Measurements from ENCODE around the gene ZNF200. TPM values are rescaled to one million over a fixed set of nuclear protein-coding genes. Genes with fewer than 3 reads are reported as not detected.

ZNF200 gene
- polyA plus RNA-seq, 3 donors from 2014 or later = 6.2 to 14.5 (median 9.8) TPM

- no peaks in the 10 kb centered on the region for H3K36me3 Mint-ChIP-seq
- no peak overlapping the region for H3K27ac Mint-ChIP-seq
- peaks cover 32 to 68% (median 58%) of the 10 kb centered on the region in 3 donors for H3K27me3 Mint-ChIP-seq (ENCODE audit: low read depth in 3 of 3)
- H3K4me1 Mint-ChIP-seq = peaks cover 36 to 37% of the 10 kb centered on the region in 2 donors
- peak overlapping the region in 1 of 5 donors; percentile 43 for H3K4me3 Mint-ChIP-seq
- no peaks in the 10 kb centered on the region for H3K9me3 Mint-ChIP-seq
- no peak for DNase-seq
These were observed 60.3 kb downstream of the ZNF200 start for GRCh38 chr16:3174618-3175148.

GRCh38 chr16:3173892-3174617, 60.9 kb downstream of the ZNF200 start:
- peaks cover 32 to 70% (median 57%) of the 10 kb centered on the region in 3 donors for H3K27me3 Mint-ChIP-seq (ENCODE audit: low read depth in 3 of 3)
- no peak for DNase-seq
- H3K9me3 Mint-ChIP-seq = no peaks in the 10 kb centered on the region
- peak overlapping the region in 4 of 5 donors; percentile 31 to 68 (median 47) for H3K4me3 Mint-ChIP-seq
- peak overlapping the region in 1 of 6 donors; percentile 78 for H3K27ac Mint-ChIP-seq
- peaks cover 36 to 37% of the 10 kb centered on the region in 2 donors for H3K4me1 Mint-ChIP-seq
- no peaks in the 10 kb centered on the region for H3K36me3 Mint-ChIP-seq

Other genes starting within 250 kb of the ZNF200 start
- not detected for gene CLDN9, start 222.2 kb downstream of the ZNF200 start, polyA plus RNA-seq
- not detected for gene CLDN6, start 217.0 kb downstream of the ZNF200 start, polyA plus RNA-seq
- gene TNFRSF12A, start 214.8 kb downstream of the ZNF200 start, polyA plus RNA-seq = 1 to 10 TPM; 1.2 to 1.4 (median 1.4) TPM
- gene HCFC1R1, start 211.2 kb downstream of the ZNF200 start, polyA plus RNA-seq = 10 to 100 TPM; 17.2 to 37.3 (median 21.5) TPM
- 10 to 100 TPM; 40.1 to 45.4 (median 42.1) TPM for gene THOC6, start 211.1 kb downstream of the ZNF200 start, polyA plus RNA-seq
- gene BICDL2, start 198.2 kb downstream of the ZNF200 start, polyA plus RNA-seq = not detected
- 1 to 10 TPM in 1 of 3 donors, under 1 TPM in 2; 0.19 to 2.2 (median 0.73) TPM for gene MMP25, start 188.6 kb downstream of the ZNF200 start, polyA plus RNA-seq
- 1,000 to 10,000 TPM in 1 of 3 donors, 100 to 1,000 TPM in 2; 878 to 1,331 (median 944) TPM for gene IL32, start 169.5 kb downstream of the ZNF200 start, polyA plus RNA-seq
- gene ZSCAN10, start 135.9 kb downstream of the ZNF200 start, polyA plus RNA-seq = under 1 TPM in 1 of 3 donors, not detected in 2; 0.13 TPM
- gene ZNF205, start 122.6 kb downstream of the ZNF200 start, polyA plus RNA-seq = under 1 TPM in 1 of 3 donors, not detected in 2; 0.13 TPM
- gene ZNF213, start 100.1 kb downstream of the ZNF200 start, polyA plus RNA-seq = 1 to 10 TPM; 1.7 to 4.5 (median 2.4) TPM
- not detected for gene OR1F1, start 47.0 kb downstream of the ZNF200 start, polyA plus RNA-seq
- under 1 TPM in 2 of 3 donors, not detected in 1; 0.32 to 0.46 TPM for gene MEFV, start 21.5 kb upstream of the ZNF200 start, polyA plus RNA-seq
- gene ZNF263, start 48.3 kb upstream of the ZNF200 start, polyA plus RNA-seq = 10 to 100 TPM; 38.2 to 51.0 (median 42.9) TPM
- gene TIGD7, start 70.3 kb upstream of the ZNF200 start, polyA plus RNA-seq = 1 to 10 TPM; 2.9 to 4.6 (median 3.9) TPM
- 10 to 100 TPM; 10.8 to 24.9 (median 20.2) TPM for gene ZNF75A, start 70.3 kb upstream of the ZNF200 start, polyA plus RNA-seq
- gene OR2C1, start 120.7 kb upstream of the ZNF200 start, polyA plus RNA-seq = under 1 TPM in 1 of 3 donors, not detected in 2; 0.34 TPM
- 10 to 100 TPM in 1 of 3 donors, 1 to 10 TPM in 2; 7.9 to 16.1 (median 8.1) TPM for gene ZSCAN32, start 165.8 kb upstream of the ZNF200 start, polyA plus RNA-seq
- 10 to 100 TPM in 1 of 3 donors, 1 to 10 TPM in 2; 4.7 to 19.4 (median 8.5) TPM for gene ZNF174, start 166.1 kb upstream of the ZNF200 start, polyA plus RNA-seq
- 1 to 10 TPM in 2 of 3 donors, under 1 TPM in 1; 0.37 to 1.7 (median 1.2) TPM for gene ZNF597, start 208.3 kb upstream of the ZNF200 start, polyA plus RNA-seq
- 10 to 100 TPM; 19.1 to 64.9 (median 26.2) TPM for gene NAA60, start 208.5 kb upstream of the ZNF200 start, polyA plus RNA-seq

Data from immature natural killer cell (primary cell).